Heart left ventricle (tissue), 13 donors: ENCODE data around the gene LIPG.

Experiments
- POLR2A ChIP-seq, 2 donors: fragments of 450-650 bp; IDR thresholded peaks; one replicate each; pipeline ENCODE4 v1.6.1; 2017; ENCODE audit warnings: antibody characterized with exemption in 2 of 2, mild to moderate bottlenecking in 2 of 2, moderate library complexity in 2 of 2
- TF ChIP-seq, protein P1 (sequence below), 12 donors: fragments of 200-600 bp; sonication (generic) in 4 of 12; IDR thresholded peaks; one replicate each; pipeline versions ENCODE4 v1.5.0 to v1.8.0; 2018 to 2022; ENCODE audit warnings: antibody characterized with exemption in 12 of 12, mild to moderate bottlenecking in 5 of 12
- donor health status: ischemic (EF 13 %, LVEDD 7.1; RV severe dilation, severe dysfunction).
- donor health status: DM: no; HTN: yes; CAD: no.
- donor health status: DM: no; HTN: no; CAD: no.
- donor health status: ischemic (EF 25% LVEDD 6.9; RV normal size, moderate dysfunction).
- donor health status: ischemic (EF 25% LVEDD 5.7; RV mildly dilated, moderate dysfunction).
- donor health status: ischemic (EF 35%, LVEDD 5.7; RV mildly dilated, moderate dysfunction).
- donor health status: nonischemic (EF 11% LVEDD 7.7; RV severe dilation, severe dysfunction).
- donor health status: DM: yes; HTN: yes; CAD: no.
- donor health status: PGD.
- donor health status: ischemic (EF 29% LVEDD 5.4; RV normal size, mild dysfunction).
- donor health status: nonischemic (EF 23%, LVEDD 6.1; RV moderate dilation, normal function).

DNA sequence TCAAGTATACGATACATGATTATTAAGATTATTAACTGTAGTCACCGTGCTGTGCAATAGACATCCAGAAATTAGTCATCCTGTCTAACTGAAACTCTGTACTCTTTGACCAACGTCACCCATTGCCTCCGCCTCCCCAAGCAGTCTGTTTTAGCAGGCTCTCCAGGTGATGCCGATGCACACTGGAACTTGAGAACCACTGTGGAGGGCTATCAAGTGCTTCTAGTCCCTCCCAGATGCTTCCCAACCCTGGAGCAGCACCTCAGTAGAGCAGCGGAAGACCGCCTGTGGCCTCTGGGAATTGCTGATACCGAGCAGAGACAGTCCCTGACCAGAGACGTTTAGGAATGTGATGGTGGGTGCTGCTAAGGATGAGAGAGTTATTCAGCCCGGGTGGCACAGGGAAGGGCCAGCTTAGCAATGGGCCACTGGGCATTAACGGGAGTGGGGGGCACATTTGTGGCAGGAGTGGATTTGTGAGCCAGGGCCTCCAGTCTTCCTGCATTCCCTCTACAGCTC is 50.7 kb downstream of the LIPG start:
- TF ChIP-seq, protein P1, sequence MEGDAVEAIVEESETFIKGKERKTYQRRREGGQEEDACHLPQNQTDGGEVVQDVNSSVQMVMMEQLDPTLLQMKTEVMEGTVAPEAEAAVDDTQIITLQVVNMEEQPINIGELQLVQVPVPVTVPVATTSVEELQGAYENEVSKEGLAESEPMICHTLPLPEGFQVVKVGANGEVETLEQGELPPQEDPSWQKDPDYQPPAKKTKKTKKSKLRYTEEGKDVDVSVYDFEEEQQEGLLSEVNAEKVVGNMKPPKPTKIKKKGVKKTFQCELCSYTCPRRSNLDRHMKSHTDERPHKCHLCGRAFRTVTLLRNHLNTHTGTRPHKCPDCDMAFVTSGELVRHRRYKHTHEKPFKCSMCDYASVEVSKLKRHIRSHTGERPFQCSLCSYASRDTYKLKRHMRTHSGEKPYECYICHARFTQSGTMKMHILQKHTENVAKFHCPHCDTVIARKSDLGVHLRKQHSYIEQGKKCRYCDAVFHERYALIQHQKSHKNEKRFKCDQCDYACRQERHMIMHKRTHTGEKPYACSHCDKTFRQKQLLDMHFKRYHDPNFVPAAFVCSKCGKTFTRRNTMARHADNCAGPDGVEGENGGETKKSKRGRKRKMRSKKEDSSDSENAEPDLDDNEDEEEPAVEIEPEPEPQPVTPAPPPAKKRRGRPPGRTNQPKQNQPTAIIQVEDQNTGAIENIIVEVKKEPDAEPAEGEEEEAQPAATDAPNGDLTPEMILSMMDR (IDR thresholded peaks at IDR 0.05) = no peak
- TF ChIP-seq POLR2A (IDR thresholded peaks at IDR 0.05) = no peak
